NCI-H510A treated with DMSO at 0.1 percent for 48 hours (cell line): ENCODE measurements around the gene NFE2L2.
"Not testable (repeated sequence)": the region's sequence is repeated elsewhere in the genome, so short reads cannot be mapped to it uniquely, and the experiment has no call there.

Experiments
- DNase-seq: peaks from one replicate; lab custom pipeline; 2025; lab: John Stamatoyannopoulos, UW

NFE2L2 gene

DNA sequence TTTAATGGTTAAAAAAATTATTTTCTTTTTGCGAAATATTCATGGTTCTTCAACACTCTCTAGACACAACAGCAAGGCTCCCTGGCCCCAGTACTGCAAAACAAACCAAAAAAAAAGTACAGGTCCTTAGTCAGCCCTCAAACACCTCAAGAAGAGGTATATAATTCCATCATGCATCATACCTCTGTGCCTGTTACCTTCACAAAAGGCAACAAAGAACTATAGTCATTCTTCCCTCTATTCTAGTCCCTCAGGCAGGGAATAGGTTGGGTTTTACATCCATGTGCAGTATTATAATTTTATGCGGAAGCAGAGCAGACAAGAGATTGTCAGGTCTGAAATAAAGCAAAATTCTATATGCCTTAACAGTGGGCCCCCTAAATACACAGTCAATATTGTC lies 8.5 kb downstream of the NFE2L2 start:
- no peak for DNase-seq

GRCh38 chr2:177255227-177255601 lies 9.3 kb downstream of the NFE2L2 start:
- no peak for DNase-seq

DNA sequence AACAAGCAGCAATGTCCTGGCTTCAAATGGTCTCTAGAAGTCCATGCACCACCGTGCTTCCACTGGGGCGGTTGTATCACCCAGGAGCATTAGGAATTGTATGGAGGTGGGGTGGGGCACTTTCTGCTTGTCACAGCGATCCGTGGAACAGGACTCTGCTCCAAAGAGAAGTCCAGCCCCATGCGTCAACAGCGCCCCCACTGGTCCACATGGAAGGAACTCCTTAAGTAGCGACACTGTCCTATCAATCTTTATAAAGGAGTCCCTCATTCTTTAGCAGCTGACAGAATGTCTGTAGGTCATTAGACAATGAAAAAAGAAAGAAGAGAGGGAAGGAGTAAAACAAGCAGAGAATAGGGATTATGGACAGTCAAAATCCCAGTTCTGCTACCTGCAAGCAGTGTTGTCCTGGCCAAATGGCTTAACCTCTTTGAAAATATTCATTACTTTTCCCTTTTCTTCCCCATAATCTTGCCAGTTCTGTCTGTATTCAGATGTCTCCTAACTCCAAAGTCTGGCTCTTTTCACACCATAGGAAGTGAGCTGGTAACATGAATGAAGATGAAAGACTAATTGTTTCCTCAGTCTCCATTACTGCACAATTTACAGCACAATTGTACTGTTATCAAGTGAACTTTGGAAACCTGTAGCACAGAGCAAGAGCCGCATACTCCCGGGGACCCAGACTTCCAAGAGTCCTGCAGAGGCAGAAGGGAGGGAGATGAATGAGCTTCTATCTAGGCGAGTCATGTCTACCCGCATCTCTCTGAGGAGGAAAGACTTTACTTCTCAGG lies 9.9 kb downstream of the NFE2L2 start:
- no peak for DNase-seq

GRCh38 chr2:177253704-177254103 lies 10.8 kb downstream of the NFE2L2 start:
- DNase-seq: no peak

DNA sequence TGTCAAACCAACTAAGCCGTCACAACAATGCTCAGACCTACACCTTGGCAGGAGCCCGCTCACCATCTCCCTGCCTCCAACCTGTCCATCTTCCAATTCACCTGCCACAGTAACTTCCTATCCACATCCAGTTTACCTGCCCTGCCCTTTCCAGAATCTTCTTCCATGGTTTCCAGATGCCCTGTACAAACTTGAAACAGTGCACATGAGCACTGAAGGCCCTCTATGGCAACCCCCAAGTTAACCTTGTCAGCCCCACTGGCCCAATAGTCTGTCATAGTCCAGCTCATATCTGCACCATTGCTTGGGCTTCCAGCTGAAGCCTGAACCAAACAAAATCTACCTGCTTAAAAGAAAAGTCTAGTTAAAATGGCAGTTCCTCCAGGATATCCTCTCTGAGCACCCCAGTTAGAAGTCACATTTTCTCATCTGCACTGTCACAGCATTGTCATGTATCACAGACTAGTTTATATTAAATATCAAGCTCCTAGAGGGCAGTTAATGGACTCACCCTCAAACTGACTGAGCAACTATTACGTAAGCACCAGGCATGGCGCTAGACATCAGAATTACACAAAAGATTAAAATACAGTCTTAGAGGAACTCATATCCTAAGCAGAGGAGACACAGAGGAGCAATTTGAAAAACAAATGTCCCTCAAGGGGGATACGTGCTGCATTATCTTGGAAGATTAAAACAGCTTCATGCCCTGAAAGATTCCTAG lies 11.6 kb downstream of the NFE2L2 start:
- no peak for DNase-seq

DNA sequence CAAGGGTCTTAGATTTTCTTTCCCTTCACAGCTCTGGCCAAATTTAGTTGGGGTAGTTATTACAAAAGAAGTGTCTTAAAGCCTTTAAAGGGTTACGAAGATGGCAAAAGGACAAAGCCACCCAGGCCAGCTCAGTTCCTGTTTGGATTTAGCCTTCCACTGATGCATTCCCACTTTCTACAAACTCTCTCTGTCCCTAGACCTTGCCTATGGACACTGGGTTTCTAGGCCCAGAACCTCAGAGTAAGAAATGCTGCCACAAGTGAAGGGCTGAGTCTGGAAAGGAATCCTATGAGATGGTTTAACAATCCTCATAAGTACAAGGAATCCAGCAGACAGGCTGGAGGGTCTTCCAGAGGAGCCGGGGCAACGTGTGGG lies 13.4 kb downstream of the NFE2L2 start:
- DNase-seq: no peak

DNA sequence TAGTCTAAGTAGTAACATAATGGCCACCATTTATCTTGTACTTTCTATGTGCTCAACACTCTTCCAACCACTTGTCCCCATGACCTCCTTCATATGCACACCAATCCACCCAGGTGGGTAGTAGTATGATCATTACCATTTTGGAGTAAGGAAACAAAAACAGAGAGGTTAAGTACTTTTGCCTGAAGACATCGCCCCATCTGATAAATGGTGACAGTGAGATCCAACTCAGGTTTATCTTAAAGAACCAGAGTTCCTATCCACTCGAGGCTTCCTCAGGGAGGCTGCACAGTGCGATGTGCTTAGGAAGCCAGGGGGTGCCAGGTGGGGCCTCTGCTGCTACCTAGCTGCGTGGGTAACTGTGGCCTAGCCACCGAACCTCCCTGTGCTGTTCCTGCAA lies 14.1 kb downstream of the NFE2L2 start:
- DNase-seq: no peak

GRCh38 chr2:177249038-177249437 lies 15.5 kb downstream of the NFE2L2 start:
- DNase-seq: no peak

DNA sequence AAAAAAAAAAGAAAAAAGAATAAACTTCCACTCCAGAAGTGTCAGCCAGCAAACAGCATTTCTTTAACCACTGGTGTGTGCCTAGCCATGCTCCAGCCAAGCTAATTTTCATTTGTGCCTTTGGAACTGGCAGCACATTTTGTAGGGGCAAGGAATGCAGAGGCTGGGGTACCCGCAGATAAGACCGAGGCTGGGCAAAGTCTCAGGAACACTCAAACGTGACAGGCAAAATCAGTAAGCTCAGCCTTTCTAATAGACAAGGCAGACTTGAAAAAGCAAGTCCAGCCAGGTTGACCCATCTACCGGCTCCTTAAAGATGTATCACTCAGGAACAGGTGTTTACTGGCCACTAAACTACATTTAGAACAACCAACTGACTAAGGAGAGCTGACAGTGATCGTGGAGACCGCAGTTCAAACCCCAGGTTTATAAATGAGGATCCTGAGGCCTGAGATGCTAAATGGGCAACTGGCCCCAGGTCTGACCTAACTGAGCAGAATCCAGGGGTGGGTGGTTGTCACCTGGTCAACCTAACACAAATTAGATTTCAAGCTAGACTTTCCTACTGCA lies 16.7 kb downstream of the NFE2L2 start:
- no peak for DNase-seq

DNA sequence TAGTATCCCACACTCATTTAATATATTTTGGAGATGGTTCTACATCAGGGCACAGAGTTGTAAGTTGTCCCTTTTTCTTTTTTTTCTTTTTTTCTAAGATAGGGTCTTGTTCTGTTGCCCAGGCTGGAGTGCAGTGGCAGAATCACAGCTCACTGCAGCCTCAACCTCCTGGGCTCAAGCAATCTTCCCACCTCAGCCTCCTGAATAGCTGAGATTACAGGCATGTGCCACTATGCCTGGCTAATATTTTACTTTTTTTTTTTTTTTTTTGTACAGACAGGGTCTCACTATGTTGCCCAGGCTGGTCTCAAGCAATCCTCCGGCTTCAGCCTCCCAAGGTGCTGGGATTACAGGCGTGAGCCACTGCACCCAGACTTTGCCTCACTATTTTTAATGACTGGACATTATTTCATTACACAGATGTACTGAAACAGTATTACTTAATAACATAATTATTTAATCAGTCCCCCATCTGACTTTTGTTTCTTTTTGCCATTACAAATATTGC lies 17.9 kb downstream of the NFE2L2 start:
- DNase-seq: not testable (repeated sequence)

DNA sequence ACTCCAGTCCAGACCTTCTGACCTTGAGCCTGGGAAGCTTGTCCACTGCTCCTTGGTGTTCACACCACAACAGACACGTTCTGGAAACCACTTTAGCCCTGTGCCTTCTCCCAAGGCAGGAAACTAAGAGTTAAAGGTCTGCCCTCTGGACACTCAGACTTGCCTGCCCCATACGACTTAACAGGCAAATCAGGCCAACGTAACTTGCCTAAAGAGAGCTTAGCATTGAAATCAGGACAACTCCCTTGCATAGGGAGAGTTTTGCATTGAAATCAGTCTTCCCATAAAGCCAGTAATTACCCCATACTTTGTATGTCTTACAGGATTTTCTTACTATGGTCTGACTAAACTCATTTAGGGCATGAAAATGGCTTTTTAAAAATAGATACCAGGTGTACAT lies 18.5 kb downstream of the NFE2L2 start:
- DNase-seq: no peak

- DNase-seq: no peak
Observed at GRCh38 chr2:177245010-177245422, 19.5 kb downstream of the NFE2L2 start.

GRCh38 chr2:177244244-177244771 lies 20.2 kb downstream of the NFE2L2 start:
- no peak for DNase-seq

DNA sequence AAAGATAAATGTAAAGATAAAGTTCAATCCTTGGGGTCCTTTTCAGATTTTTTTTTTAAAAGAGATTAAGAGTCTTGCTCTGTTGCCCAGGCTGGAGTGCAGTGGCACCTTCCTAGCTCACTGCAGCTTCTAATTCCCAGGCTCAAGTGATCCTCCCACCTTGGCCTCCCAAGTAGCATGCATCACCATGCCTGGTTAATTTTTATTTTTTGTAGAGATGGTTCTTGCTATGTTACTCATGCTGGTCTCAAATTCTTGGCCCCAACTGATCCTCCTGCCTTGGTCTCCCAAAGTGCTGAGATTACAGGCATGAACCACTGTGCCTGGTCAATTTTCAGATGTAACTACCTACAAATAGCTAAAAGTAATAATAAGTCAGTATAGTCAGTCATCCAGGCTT lies 21.1 kb downstream of the NFE2L2 start:
- DNase-seq: no peak

GRCh38 chr2:177243073-177243472 lies 21.5 kb downstream of the NFE2L2 start:
- DNase-seq: no peak

GRCh38 chr2:177242121-177242987 lies 22.2 kb downstream of the NFE2L2 start:
- DNase-seq: peak; percentile 48

DNA sequence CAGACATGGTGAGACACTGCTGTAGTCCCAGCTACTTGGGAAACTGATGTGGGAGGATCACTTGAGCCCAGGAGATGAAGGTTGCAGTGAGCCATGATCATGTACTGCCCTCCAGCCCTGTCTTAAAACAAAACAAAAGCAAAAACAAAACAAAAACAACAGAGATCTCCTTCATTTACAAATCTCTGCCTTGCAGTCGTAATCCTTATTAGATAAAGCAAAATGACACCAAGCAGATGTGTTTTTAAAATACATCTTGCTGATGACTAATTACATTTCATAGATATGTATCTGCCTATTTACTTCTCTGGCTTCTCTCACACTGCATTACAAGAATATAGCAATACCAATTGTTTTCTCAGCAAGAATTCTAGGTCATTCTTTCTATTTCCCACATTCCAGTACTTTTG lies 22.8 kb downstream of the NFE2L2 start:
- no peak for DNase-seq

GRCh38 chr2:177239932-177240630 lies 24.4 kb downstream of the NFE2L2 start:
- DNase-seq: peak; percentile 35

DNA sequence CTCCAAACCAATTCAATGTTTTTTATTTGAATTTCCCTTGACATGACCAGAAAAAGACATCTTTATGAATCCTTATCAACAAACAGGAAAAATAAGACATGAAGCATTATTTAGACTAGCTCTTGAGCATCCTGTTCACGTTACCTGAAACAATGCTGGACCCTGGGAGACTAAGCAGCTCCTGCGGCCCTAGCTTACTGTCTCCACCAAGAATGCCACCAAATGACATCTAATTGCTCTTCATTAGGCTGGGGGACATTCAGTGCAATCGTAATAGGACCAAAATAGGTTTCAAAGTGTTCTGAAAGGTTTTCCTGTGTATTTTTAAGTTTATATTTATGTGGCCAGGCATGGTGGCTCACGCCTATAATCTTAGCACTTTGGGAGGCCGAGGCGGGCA lies 25.5 kb downstream of the NFE2L2 start:
- no peak for DNase-seq

DNA sequence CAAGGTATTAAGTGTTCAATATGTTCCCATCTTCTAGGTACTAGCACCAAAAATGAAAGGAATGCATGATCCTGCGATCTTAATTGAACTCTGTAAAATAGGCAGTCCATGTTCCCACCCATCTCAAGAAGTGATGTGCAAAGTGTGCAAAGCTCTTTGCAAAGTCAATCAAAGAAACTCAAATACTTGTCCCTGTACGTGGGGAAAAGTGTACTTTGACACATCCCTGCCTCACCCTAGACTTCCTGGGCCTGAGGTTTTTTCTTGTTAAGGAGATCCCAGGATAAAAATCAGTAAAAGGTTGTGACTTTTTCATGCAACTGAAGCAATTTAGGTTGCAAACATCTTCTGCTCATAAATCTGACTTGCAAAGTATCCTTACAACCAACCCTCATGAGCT lies 26.6 kb downstream of the NFE2L2 start:
- no peak for DNase-seq

DNA sequence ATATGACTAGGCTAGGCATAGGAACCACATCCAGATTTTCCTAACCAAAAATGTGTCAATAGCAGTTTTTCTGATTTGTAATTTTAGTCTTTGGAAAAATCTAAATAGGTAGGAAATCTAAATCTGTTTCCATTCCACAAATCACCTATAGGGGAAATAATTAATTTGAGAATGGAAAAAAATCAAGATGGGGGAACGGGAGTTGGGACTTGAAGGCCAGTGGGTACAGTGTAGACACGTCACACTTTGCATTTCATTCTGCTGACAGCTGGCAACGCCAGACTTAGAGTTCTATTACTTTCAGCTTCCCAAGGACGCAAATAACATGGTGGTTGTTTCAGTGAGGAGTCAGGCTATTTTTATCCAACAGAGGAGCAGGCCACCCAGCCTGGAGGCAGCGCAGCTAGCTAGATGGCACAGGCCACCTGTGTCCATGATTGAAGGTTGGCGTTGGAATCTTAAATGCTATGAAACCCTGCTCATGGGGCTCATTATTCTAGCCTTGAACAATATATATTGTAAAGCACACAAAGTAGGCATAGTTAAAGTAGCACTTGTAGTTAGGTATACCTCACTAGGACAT lies 28.6 kb downstream of the NFE2L2 start:
- DNase-seq: no peak
